CD4-positive, alpha-beta T cell treated with Interleukin-15 for 1 hour (primary cell): ENCODE results near the gene FAM222A.
"Not testable (repeated sequence)": the region's sequence is repeated elsewhere in the genome, so short reads cannot be mapped to it uniquely, and the experiment has no call there.

Experiments
- DNase-seq: peaks from one replicate; pipeline ENCODE4 v3.0.0-alpha.2; 2020

FAM222A gene

DNA sequence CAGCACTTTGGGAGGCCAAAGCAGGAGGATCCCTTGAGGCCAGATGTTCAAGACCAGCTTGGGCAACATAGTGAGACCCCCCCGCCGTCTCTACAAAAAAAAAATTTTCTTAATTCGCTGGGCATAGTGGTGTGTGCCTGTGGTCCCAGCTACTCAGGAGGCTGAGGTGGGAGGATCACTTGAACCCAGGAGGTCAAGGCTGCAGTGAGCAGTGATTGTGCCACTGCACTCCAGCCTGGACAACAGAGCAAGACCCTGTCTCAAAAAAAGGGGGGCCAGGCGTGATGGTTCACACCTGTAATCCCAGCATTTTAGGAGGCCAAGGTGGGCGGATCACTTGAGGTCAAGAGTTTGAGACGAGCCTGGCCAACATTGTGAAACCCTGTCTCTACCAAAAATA lies 19.0 kb upstream of the FAM222A start:
- not testable (repeated sequence) for DNase-seq

DNA sequence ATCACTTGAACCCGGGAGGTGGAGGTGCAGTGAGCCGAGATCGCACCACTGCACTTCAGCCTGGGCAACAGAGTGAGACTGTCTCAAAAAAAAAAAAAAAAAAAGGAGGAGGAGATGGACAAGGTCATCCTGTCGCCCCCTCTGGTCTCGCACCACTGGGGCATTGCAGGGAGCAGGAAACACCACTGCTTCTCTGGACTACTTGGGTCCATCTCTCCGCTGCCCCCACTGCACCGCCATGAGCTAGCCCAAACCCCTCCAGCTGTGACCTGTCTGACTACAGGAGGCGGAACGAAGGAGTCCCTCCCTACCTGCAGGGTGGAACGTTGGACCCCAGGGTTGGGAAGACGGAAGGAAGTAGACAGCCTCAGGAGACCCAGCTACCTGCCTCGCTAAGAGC lies 18.2 kb upstream of the FAM222A start:
- no peak for DNase-seq

DNA sequence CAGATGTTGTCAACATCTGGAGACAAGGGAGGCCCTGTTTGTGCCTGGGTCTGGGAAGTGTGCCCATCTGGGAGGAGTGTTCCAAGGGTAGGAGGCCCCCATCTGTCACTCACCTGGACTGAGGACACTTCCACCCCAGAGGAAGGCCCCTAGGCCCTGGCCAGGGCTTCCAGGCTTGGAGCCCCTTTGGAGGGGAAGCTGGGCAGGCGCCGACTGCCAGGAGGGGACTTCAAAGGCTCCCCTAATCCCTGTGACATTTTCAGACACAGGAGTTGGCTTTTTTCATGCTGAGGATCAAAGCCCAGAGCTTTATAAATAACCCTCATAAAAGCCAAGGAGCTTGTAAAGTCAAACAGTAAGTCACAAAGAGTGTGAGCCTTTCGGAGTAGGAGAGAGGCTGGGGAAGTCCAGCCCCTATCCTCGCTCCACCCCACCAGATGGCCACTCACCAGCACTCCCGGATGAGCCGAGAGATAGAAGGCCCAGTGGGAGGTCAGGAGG lies 17.6 kb upstream of the FAM222A start:
- no peak for DNase-seq

DNA sequence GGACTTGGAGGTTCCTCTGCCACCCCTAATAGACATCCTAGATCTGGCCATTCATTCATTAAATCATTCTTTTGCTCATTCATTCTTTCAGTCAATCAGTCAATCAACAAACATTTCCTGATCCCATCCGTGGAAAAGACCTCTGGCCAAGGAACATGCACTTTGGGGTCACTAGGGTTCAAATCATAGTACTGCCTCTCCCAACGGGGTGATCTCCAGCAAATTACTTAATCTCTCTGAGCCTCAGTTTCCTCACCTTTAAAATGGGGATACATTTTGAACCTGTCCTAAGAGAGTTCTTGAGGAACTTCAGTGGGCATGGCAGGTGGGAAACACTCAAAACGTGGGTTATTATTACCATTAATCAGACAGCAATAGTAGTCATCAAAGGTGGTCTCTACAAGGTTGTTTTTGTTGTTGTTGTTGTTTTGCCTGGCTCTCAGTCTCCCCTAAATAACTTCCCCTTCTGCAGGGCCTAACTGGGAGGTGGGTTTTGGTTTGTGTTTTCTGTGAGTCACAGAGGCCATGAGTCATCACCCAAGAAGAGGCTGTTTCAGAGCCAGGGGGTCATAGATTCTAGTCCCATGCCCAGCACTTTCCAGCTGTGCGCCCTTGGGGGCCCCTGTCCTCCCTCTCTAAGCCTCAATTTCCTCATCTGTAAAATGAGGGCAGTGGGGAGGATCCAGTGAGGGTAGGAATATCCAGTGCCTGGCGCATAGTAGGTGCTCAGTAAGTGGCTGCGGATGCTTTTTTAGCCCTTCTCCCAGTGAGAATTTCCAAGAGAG lies 16.9 kb upstream of the FAM222A start:
- DNase-seq: no peak

DNA sequence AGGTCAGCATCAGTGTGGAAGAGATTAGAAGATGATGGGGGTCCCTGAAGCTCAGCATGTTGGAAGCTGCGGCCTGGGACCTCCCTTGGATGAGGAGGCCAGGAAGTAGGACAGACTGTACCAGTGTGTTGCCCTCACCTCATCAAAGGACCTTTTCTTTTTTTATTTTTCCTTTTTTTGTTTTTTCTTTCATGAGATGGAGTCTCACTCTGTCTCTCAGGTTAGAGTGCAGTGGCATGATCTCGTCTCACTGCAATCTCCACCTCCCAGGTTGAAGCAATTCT lies 16.4 kb upstream of the FAM222A start:
- DNase-seq: no peak

DNA sequence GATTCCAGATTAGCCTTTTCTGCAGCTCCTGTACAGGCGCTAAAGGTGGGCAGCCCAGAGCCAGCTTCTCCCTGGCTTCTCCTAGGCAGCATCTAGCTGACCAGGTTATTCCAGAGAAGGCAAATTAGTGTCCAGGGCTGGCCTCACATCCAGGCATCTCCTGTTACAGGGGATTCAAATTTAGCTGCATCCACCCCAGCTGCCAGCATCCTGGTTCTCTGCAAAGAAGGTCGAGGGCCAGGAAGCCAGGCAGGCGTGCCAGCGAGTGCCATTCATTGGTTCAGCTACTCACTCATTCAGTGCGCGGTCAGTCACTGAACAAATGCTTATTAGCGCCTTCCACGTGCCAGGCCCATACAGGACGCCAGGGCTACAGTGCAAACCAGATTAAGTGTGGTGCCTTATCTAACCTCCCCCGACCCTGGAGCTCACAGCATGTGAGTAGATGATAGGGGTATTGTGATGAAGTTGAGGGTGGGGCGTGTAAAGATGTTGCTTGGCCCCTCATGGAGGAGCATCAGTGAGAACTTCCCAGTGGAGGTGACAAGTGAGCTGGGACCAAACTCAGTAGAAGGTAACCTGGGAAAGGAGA lies 15.7 kb upstream of the FAM222A start:
- no peak for DNase-seq

DNA sequence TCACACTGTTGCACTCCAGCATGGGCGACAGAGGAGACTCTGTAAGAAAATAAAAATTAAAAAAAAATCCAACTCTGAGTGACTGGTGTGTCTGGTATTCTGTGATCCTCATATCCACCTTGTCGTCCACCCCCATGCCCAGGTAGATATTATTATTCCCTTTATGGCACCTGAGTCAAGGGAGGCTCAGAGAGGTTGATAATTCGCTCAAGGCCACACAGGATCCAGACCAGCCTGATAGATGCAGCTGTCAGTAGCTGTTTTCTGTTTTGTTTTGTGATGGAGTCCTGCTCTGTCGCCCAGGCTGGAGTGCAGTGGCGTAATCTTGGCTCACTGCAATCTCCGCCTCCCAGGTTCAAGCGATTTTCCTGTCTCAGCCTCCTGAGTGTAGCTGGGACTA lies 14.8 kb upstream of the FAM222A start:
- no peak for DNase-seq

DNA sequence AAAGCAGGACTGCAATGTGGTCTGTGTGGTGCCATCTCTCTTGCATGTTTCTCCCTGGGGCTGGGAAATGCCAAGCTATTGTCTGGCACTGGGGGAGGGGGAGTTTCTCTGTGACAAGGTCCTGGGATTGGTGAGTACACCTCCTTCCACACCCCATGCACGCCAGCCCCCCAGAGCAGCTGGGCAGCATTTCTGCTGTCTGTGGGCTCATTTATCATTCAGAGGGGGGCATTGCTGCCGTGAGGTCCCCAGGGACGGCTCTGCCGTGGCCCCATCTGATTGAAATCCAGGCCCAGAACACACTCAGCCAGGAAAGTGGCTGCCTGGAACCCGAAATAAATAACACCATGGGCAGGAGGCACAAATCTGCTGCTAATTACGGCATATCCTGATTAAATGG lies 12.6 kb upstream of the FAM222A start:
- no peak for DNase-seq

DNA sequence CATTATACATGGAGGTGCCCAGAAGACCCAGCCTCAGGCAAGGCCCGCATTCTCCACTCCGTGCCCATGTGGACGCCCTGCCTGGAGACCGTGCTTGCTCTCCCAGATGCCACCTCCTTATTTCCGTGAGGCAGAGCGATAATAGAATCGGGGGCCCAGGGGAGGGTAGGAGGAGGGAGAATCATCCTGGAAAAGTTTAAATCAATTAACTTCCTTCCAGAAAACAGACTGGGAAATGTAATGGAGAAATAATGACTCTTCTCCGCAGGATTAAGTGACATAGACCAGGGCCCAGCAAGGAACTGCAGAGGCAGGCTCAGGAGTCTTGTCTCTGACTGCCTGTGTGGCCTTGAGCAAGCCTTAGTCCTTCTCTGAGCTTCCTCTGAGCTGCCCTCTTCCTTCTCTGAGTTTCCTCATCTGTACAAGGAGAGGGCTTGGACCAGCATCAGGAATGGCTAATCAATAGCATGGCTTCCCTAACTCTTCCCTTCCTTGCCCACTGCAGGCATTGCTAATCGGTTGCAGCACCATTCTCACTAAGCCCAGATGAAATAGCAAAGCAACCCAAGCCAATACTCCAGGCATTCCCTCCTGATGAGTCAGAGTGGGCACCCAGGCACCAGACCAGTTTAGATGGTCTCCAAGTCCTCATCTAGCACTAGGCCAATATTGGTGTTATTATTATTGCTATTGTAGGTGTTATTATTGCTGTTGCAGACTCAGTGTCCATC lies 11.3 kb upstream of the FAM222A start:
- no peak for DNase-seq

DNA sequence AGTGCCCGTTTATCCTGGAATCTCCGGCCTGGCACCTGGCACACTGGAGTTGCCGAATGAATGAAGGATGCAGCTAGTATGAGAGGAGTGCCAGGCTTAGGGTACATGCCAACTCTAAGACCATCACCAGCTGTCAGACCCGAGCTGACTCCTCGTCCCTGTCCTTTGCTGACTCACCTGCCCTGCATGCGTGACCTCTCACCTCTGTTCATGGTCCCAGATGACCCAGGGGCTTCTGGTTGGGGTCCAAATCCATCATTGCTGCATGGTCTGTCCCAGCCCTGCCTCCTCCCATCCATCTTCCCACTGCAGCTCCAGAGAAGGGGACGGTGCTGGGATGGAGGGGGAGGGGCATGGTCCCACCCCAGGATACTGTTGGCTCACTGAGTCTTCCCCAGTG lies 9.9 kb upstream of the FAM222A start:
- DNase-seq: no peak

DNA sequence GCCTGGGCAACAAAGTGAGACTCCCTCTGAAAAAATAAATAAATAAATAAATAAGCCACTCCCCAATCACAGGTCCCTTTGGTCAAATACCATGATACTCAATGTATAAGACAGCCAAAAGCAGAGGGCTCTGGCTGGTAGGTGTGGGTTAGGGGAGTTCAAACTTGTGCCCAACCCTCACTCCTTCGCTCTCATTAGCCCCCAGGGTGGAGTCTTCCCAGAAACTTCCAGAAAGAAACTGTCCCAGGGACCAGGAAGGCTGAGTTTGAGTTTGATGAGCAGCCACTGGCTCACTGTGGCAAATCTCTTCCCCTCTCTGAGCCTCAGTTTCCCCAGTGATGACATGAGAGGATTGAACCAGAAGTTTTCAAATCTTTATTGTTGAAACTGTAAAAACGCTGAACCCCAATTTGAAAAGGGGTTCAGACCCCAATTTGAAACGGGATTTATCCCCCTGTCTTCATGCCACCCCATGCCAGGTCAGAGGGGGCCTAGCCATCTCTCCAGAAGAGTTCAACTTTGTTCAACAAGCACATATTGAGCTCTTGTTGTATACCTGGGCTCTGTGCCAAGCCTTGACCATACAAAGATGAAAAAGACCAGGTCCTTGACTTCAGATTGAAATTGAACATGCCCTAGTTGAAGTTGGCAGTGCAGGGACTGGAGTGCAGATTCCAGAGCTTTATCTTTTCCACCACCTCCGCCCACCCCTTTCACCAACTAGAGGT lies 9.1 kb upstream of the FAM222A start:
- DNase-seq: no peak

DNA sequence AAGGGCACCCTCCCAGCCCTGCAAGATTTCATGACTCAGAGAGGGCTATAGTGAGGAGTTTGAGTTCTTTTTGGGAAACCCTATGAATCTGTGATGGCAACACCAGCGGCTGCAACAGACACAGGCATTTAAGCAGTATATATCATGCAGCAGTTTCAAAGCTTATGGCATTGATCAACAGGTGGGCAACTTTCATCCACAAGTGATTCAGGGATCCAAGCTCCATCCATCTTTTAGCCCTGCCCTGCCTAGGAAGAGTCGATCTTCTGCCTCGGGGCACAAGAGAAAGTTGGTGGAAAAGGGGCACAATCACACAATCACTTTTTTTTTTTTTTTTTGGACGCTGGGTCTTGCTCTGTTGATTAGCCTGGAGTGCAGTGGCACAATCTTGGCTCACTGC lies 8.3 kb upstream of the FAM222A start:
- no peak for DNase-seq

DNA sequence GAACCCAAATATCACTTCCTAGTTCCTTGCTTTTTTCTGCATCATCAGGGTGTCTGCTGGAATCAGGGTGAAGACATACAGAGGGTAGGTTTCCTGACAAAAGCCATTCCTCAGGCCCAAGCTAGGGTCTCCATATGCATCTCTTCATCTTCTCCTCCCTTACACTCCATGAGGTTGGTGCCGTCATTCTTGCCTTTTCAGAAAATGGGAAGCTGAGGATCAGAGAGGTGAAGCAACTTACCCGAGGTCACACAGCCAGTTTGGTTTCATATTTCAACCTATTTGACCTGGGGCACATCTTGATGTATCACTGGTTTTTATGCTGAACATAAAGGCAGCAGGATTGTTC lies 7.3 kb upstream of the FAM222A start:
- DNase-seq: no peak

DNA sequence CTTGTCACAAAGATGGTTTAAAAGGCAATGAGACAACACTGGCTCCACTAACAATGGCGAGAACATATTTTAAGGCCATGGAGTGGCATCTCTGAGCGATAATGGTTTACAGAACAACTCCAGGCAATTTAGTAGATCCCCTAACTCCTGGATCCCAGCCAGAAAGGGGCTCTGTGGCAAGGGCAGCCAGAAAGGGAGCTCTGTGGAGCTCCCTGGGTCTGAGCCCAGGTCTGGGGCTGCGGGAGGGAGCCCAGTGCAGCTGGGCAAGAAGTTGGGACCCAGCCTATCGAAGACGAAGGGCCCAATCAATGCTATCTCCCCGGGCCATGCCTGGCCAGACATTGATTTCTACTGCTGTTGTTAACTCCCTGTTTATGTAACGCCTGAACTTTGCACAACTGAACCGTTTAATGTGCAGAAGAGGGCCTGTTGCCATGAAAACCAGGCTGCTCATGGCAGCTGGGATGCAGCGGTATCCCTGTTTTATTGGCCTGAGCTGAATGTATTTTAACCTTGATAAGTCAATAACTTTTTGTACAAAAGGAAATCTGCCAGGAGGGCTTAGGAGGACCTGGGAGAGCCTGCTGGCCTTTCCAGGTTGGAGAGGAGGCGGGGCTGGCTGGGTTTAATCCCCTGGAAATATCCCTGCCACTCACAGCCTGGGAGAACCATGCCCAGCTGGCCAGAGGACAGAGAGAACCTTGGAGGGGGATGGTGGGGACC lies 6.7 kb upstream of the FAM222A start:
- DNase-seq: no peak

DNA sequence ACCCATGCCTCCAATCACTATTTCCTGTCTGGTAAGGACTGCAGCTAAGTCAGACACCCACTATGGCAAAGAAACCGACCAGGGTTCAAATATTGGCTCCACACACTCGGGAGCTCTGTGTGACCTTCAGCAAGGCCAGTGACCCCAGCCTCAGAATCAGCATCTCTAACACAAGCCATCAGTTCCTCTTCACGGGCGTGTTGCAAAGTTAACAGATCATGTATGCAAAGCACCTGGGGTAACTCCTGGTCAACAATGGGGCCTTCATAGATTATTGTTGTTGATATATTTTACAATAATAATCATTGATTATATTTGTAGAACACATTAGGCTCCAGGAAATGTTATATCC lies 6.2 kb upstream of the FAM222A start:
- no peak for DNase-seq

DNA sequence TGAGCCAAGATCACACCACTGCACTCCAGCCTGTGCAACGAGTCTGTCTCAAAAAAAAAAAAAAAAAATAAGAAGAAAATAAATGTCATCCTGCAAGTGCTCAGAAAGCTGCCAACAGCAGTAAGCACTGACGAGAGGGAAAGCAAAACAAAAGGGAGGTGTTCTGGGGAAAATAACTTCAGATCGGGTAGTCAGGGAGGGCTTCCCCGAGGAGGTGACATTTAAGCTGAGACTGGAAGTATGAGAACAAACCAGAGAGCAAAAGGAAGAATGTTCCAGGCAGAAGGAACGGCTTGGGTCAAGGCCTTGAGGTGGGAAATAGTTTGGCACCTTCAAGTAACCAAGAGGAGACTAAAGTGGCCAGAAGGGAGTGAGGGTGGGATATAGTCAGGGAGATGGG lies 4.7 kb upstream of the FAM222A start:
- no peak for DNase-seq

DNA sequence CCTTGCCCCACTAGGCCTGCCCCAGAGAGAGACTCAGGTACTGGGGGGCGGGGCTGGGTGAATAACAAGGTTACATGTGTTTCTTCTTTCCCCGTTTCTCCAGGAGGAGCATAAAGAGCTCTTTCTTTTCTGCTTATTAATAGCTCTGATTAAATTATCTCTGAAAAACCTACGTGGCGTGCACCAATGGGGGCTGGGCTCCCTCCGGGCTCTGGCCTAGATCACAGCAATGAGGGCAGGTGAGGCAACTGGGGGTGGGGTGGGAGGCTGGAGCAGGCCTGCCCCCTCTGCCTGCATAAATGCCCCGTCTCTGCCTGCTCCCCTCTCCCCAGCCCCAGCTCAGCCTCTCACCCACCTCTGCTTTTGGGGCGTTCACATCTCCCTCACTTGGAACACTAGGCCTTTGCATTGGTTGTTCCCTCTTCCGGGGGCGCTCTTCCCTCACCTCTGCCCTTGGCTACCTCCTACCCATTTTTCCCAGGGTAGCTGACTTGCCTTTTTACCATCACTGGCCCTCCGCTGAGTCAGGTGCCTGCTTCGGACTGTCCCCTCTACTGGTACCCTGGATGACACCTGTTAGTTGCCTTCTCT lies 4.1 kb upstream of the FAM222A start:
- DNase-seq: no peak

DNA sequence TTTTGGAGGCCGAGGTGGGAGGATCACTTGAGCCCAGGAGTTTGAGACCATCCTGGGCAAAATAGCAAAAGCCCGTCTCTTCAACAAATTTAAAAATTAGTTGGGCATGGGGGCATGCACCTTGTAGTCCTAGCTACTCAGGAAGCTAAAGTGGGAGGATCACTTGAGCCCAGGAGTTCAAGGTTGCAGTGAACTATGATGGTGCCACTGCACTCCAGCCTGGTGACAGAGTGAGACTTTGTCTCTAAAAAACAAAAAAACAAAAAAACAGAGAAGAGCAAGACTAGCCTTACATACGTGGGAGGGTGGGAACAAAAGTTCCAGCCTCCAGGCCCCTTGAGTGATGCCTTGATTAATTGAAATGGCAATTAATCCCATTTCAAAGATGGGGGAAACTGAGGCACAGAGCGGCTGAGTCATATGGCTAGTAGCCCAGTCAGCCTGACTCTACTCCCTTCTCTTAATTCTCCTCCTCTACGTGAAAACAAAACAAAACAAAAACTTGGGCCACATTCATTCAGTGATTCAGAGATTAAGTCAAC lies 3.3 kb upstream of the FAM222A start:
- DNase-seq: no peak

DNA sequence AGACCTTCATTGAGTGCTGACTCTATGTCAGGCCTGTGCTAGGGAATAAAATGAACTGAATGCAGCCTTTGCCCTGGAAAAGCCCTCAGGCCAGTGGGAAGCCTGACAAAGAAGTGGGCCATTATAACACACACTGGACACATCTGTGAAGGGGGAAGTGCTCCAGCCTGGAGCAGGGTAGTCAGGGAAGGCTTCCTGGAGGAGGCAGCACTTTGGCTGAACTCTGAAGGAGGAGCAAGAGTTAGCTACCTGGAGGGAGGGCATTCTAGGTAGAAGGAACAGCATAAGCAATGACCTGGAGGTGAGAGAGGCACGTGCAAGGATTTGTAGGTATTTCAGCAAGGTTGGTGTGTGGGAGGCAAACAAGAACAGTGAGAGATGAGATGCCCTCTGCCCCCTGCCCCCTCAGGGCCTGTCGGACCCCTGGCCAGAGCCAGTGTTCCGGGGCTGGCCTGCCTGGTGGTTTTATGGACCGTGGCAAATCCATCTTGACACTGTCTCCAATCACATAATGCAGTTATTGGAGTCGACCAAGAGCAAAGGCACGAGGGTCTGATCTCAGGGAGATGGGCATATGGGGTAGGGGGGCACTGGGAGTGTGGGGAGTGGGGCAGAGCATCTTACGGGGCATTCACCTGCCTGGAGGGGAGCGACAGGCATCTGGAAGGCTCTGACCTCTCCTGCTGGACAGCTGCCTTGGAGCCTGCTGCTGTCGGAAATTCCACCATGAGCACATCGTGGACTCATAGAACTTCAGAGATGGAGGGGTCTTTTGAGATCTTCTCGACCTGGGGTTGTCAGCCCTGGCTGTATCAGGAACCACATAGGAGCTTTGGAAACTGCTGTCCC lies 2.7 kb upstream of the FAM222A start:
- DNase-seq: no peak

DNA sequence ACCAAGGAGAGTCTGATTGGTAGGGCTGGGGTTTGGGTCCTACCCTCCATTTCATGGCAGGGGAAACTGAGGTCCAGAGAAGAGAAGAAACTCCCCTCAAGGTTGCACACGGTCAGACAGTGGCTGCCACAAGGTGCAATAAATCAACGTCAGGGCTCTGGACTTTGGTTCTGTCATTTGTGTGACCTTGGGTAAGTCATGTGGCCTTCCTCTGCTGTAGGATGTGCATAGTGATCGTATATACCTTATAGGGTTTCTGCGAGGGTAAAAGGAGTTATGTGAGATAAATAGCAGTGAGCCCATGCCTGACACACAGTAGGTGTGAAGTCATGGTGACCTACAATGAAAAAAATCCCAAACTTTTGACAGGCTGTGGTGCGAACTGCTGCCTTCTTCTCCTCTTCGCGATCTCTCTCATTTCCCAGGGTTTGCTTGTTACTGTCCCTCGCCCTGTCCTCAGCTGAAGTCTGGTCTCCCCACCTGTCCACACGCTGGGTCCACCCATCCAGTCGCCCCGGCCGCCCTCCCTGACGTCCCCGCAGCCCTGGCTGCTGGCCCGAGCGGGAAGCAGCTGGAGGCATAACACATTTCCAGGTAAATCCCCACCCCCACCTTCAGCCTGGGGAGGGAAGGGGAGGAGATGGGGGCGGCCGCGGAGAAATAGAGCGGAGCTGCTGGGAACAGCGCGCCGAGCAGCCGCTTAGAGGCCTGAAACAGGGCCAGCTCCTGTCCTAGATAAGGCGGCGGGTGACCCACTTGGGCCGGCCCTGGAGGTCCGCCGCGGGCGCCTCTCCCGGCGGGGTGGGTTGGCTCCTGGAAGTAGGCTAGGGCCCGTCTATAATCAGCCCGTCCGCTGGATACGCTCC lies 1.8 kb upstream of the FAM222A start:
- DNase-seq: no peak
